Fibroblast of lung (primary cell): ENCODE data around the gene PLXNA4. TPM values are rescaled to one million over a fixed set of nuclear protein-coding genes. Genes with fewer than 3 reads are reported as not detected.

Experiments used
- DNase-seq, 2 donors: peaks; one replicate each; pipeline versions ENCODE4 v3.0.0 to v3.0.0-alpha.2; 2010; ENCODE audit warnings: low read depth in 2 of 2
- H2AFZ ChIP-seq: 2 replicates; pipeline ENCODE4 v1.5.1; 2012; ENCODE audit warnings: low read length, control low read depth, inconsistent platforms
- H3K27ac ChIP-seq: 2 replicates; pipeline ENCODE4 v1.5.1; 2011; ENCODE audit warnings: low read length, control low read depth; ENCODE audit not compliant: insufficient read depth
- H3K27me3 ChIP-seq: 2 replicates; pipeline ENCODE4 v1.5.1; 2011; ENCODE audit warnings: mild to moderate bottlenecking, low read length; ENCODE audit not compliant: control insufficient read depth, insufficient read depth
- H3K36me3 ChIP-seq: 2 replicates; pipeline ENCODE4 v1.5.1; 2011; ENCODE audit warnings: low read length; ENCODE audit not compliant: control insufficient read depth, insufficient read depth
- H3K4me1 ChIP-seq: 2 replicates; pipeline ENCODE4 v1.5.1; 2011; ENCODE audit warnings: low read length; ENCODE audit not compliant: control insufficient read depth, insufficient read depth; ENCODE audit errors: extremely low read depth
- H3K4me2 ChIP-seq: 2 replicates; pipeline ENCODE4 v1.5.1; 2011; ENCODE audit warnings: low read length, control low read depth; ENCODE audit not compliant: insufficient read depth; ENCODE audit errors: extremely low read depth
- H3K4me3 ChIP-seq, 4 experiments: fragments of 200-600 bp in 1 of 4; sonication (generic) in 1 of 4; replicated peaks in 1 of 4; 2 replicates each; pipeline ENCODE4 v1.5.1; 2011 to 2016; ENCODE audit warnings: low read length in 4 of 4, low read depth in 3 of 4, mild to moderate bottlenecking in 3 of 4, control low read depth in 2 of 4, inconsistent platforms in 1 of 4, mixed read lengths in 1 of 4; ENCODE audit not compliant: insufficient read depth in 1 of 4; ENCODE audit errors: control extremely low read depth in 1 of 4
- H3K79me2 ChIP-seq: 2 replicates; pipeline ENCODE4 v1.5.1; 2012; ENCODE audit warnings: mild to moderate bottlenecking, low read length, inconsistent platforms; ENCODE audit not compliant: control insufficient read depth, insufficient read depth
- H3K9ac ChIP-seq: 2 replicates; pipeline ENCODE4 v1.5.1; 2011; ENCODE audit warnings: mild to moderate bottlenecking, low read length, control low read depth; ENCODE audit not compliant: insufficient read depth
- H3K9me3 ChIP-seq: 2 replicates; pipeline ENCODE4 v1.5.1; 2012; ENCODE audit warnings: low read depth, low read length; ENCODE audit not compliant: control insufficient read depth, insufficient read depth
- H4K20me1 ChIP-seq: 2 replicates; pipeline ENCODE4 v1.5.1; 2011; ENCODE audit warnings: low read length; ENCODE audit not compliant: control insufficient read depth, insufficient read depth; ENCODE audit errors: extremely low read depth
- CTCF ChIP-seq, 2 donors: IDR thresholded peaks in 1 of 2; conservative IDR thresholded peaks in 1 of 2; 1 replicate in 1 of 2; 2 replicates in 1 of 2; pipeline ENCODE4 v1.5.1; 2011 to 2012; ENCODE audit warnings: low read length in 2 of 2, control low read depth in 1 of 2, inconsistent platforms in 1 of 2, low read depth in 1 of 2, mild to moderate bottlenecking in 1 of 2
- EZH2 ChIP-seq: IDR thresholded peaks from 2 replicates; pipeline ENCODE4 v1.5.1; 2012; ENCODE audit warnings: low read length, control low read depth, mild to moderate bottlenecking; ENCODE audit errors: missing control alignments
- polyA plus RNA-seq, 2 donors: library from polyadenylated mRNA; depleted of rRNA in 1 of 2; stranded (reverse) in 1 of 2; unstranded in 1 of 2; fragments of >200 nt; gene quantifications; 2 replicates each; pipeline ENCODE4 v1.2.1, GENCODE V29; 2011 to 2012; ENCODE audit warnings: missing spikeins in 1 of 2
- total RNA-seq: library from RNA; depleted of rRNA; stranded (reverse); fragments of >200 nt; gene quantifications from 2 replicates; pipeline ENCODE4 v1.2.1, GENCODE V29; 2014

PLXNA4 gene
- total and polyA plus RNA-seq, 2 donors (not counting 1 experiment from before 2014, with no cell fraction given), result 1.2 to 1.5 TPM

DNA sequence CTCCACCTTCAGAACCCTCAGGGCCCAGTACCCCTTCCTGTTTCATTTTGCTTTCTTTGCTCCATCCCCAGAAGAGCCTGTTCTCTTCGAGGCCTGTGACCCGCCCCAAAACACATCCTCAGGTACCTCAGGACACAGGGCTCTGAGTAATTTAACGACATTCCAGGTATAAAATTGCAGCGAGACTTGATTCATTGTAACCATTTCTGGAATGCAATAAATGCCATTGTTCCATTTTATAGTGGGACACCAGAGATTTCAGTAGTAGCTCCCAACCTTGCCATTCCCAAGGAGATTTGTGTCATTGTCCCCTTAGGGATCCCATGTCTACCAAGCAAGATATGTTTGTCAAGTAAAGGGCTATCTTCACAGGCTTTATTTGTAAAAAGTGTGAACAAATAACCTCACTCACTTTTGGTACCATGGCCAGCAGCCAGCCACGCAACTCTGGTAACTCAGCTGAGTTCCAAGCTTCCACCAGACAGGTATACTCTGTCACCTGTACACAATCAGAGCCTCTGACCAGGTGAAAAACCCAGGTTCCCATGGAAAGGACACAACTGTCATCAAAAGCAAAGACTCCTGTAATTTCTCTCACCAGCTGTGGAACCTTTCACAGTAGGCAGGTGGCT, 441.3 kb downstream of the PLXNA4 start:
- TF ChIP-seq CTCF (conservative IDR thresholded peaks at IDR 0.05 in 1 of 2, IDR thresholded peaks at IDR 0.05 in 1 of 2; ENCODE audit: low read depth in 1 of 2, low read length in 2 of 2), result no peak
- TF ChIP-seq EZH2, result no peak
- no peak overlapping the region for H3K4me3 ChIP-seq
- DNase-seq, result no peak
- no peaks in the 10 kb centered on the region for H4K20me1 ChIP-seq
- no peaks in the 10 kb centered on the region for H3K79me2 ChIP-seq
- no peaks in the 10 kb centered on the region for H3K9me3 ChIP-seq
- no peaks in the 10 kb centered on the region for H3K27me3 ChIP-seq
- H3K27ac ChIP-seq, result no peak overlapping the region
- H2AFZ ChIP-seq, result no peak overlapping the region
- H3K4me1 ChIP-seq, result no peaks in the 10 kb centered on the region
- H3K36me3 ChIP-seq, result no peaks in the 10 kb centered on the region
- no peak overlapping the region for H3K4me2 ChIP-seq
- H3K9ac ChIP-seq, result no peak overlapping the region

DNA sequence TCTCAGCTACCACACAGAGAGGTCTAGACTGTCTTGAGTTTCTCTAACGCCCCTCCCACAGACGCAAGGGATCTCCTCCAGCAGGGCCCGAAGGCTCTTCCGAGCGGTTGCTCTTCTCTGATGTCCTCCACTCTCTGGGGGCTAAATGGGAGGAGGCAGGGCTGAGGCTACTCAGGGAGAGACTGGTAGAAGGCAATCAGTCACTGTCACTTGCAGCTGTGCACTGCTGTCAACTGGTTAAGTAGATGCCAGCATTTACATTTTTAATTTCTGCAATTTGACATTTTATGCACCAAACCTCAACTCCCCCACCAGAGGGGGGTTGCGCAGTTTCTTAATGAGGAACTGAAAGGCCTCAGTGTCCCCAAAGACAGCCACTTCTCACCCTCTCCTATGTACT, 442.8 kb downstream of the PLXNA4 start:
- H4K20me1 ChIP-seq, result no peaks in the 10 kb centered on the region
- no peaks in the 10 kb centered on the region for H3K4me1 ChIP-seq
- no peak overlapping the region for H2AFZ ChIP-seq
- H3K4me3 ChIP-seq, result no peak overlapping the region
- H3K4me2 ChIP-seq, result no peak overlapping the region
- TF ChIP-seq CTCF (conservative IDR thresholded peaks at IDR 0.05 in 1 of 2, IDR thresholded peaks at IDR 0.05 in 1 of 2; ENCODE audit: low read depth in 1 of 2, low read length in 2 of 2) (no peak), EZH2 (no peak)
- no peak for DNase-seq
- no peak overlapping the region for H3K9ac ChIP-seq
- H3K9me3 ChIP-seq, result no peaks in the 10 kb centered on the region
- no peaks in the 10 kb centered on the region for H3K36me3 ChIP-seq
- no peaks in the 10 kb centered on the region for H3K27me3 ChIP-seq
- no peak overlapping the region for H3K27ac ChIP-seq
- no peaks in the 10 kb centered on the region for H3K79me2 ChIP-seq

- H3K9me3 ChIP-seq, result no peaks in the 10 kb centered on the region
- H3K79me2 ChIP-seq, result no peaks in the 10 kb centered on the region
- H3K4me3 ChIP-seq, result no peak overlapping the region
- TF ChIP-seq CTCF (conservative IDR thresholded peaks at IDR 0.05 in 1 of 2, IDR thresholded peaks at IDR 0.05 in 1 of 2; ENCODE audit: low read depth in 1 of 2, low read length in 2 of 2) (no peak), EZH2 (no peak)
- H3K9ac ChIP-seq, result no peak overlapping the region
- H3K4me2 ChIP-seq, result no peak overlapping the region
- no peaks in the 10 kb centered on the region for H3K4me1 ChIP-seq
- H3K36me3 ChIP-seq, result no peaks in the 10 kb centered on the region
- DNase-seq, result no peak
- H4K20me1 ChIP-seq, result no peaks in the 10 kb centered on the region
- no peak overlapping the region for H3K27ac ChIP-seq
- no peak overlapping the region for H2AFZ ChIP-seq
- no peaks in the 10 kb centered on the region for H3K27me3 ChIP-seq
Measured at GRCh38 chr7:132131196-132131595, 445.1 kb downstream of the PLXNA4 start.
